NT2/D1 (cell line): ENCODE measurements around the gene SINHCAF.

Experiments
- SUZ12 ChIP-seq: IDR thresholded peaks from 2 replicates; pipeline ENCODE4 v1.6.1; 2011; ENCODE audit not compliant: insufficient read length, insufficient read depth; ENCODE audit errors: extremely low read depth
- ZNF274 ChIP-seq: IDR thresholded peaks from 2 replicates; pipeline ENCODE4 v1.6.1; 2011; ENCODE audit warnings: mild to moderate bottlenecking, low read depth, low read length

DNA sequence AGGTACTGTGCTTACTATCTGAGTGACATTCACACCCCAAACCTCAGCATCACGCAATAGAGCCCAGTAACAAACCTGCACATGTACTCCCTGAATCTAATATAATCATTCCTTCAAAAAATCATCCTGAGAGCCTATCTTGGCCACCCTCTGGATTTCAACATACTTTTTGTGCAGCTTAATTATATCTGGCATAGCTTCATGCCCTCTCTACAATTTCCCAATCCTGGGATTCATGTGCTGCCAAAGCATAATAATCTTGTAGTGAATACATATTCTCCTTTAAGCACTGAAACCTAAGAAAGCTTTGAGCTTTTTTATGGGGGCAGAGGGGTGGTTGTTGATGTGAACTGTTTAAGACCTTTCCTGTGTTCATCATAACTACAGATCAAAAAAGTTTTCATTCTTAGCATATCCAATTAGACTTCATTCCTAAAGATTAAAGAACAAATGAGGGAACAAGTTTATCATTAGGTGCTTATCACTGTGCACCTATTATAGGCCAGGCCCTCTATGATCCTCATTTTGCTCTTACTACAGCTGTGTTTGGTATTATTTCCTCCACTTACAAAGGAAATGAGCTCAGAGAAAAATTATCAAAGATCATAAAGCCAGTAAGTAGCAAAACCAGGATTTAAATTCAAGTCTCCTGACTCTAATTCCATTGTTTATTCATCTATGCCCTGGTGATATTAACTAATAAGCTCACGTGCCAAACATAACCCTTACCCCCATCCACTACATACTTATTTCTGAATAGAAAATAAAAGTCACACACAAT is 51.2 kb downstream of the SINHCAF start:
- no peak for TF ChIP-seq SUZ12
- TF ChIP-seq ZNF274 = no peak
